Common myeloid progenitor, CD34-positive (primary cell): ENCODE data around the gene MYF5. TPM values are rescaled to one million over a fixed set of nuclear protein-coding genes. Genes with fewer than 3 reads are reported as not detected.
"Not testable (repeated sequence)": the region's sequence is repeated elsewhere in the genome, so short reads cannot be mapped to it uniquely, and the experiment has no call there.

Source experiments
- CTCF ChIA-PET: fragments of 350-600 bp; sonication (Branson Sonifier 250); formaldehyde crosslinking; loops from one replicate; lab custom pipeline; 2021; ENCODE audit warnings: antibody characterized with exemption; lab: Charles Lee
- POLR2A ChIA-PET: fragments of 350-600 bp; sonication (Branson Sonifier 250); formaldehyde crosslinking; loops from one replicate; lab custom pipeline; 2021; ENCODE audit warnings: antibody characterized with exemption; lab: Charles Lee
- DNase-seq, 3 donors: peaks; one replicate each; pipeline versions ENCODE4 v3.0.0 to v3.0.0-alpha.2; 2013
- H3K27ac ChIP-seq, 2 experiments: 1 replicate in 1 of 2; 2 replicates in 1 of 2; pipeline ENCODE4 v1.7.0; 2013; ENCODE audit warnings: inconsistent platforms in 2 of 2, low read length in 2 of 2, mild to moderate bottlenecking in 2 of 2, low read depth in 1 of 2, moderate library complexity in 1 of 2; ENCODE audit not compliant: severe bottlenecking in 2 of 2, insufficient read depth in 1 of 2, poor library complexity in 1 of 2
- H3K27me3 ChIP-seq, 5 experiments: replicated peaks in 2 of 5; 1 replicate in 3 of 5; 2 replicates in 2 of 5; pipeline versions ENCODE4 v1.6.1 to v1.7.0; 2013; ENCODE audit warnings: low read length in 4 of 5, mild to moderate bottlenecking in 2 of 5, moderate library complexity in 2 of 5, inconsistent platforms in 1 of 5; ENCODE audit not compliant: insufficient read depth in 5 of 5, control insufficient read depth in 4 of 5
- H3K36me3 ChIP-seq, 4 experiments: 1 replicate in 2 of 4; 2 replicates in 2 of 4; pipeline versions ENCODE4 v1.6.1 to v1.7.0; 2013; ENCODE audit warnings: low read length in 3 of 4, control low read depth in 1 of 4, mild to moderate bottlenecking in 1 of 4; ENCODE audit not compliant: control insufficient read depth in 4 of 4, insufficient read depth in 4 of 4
- H3K4me1 ChIP-seq, 4 experiments: 1 replicate in 3 of 4; 2 replicates in 1 of 4; pipeline versions ENCODE4 v1.6.1 to v1.7.1; 2013; ENCODE audit warnings: low read length in 3 of 4, mild to moderate bottlenecking in 3 of 4, control low read depth in 1 of 4, inconsistent platforms in 1 of 4, moderate library complexity in 1 of 4; ENCODE audit not compliant: control insufficient read depth in 4 of 4, insufficient read depth in 4 of 4; ENCODE audit errors: control extremely low read depth in 1 of 4
- H3K4me3 ChIP-seq, 7 experiments: 1 replicate in 4 of 7; 2 replicates in 3 of 7; pipeline versions ENCODE4 v1.5.1 to v1.7.0; 2013; ENCODE audit warnings: mild to moderate bottlenecking in 7 of 7, low read length in 6 of 7, moderate library complexity in 6 of 7, inconsistent platforms in 2 of 7, low read depth in 2 of 7, control low read depth in 1 of 7; ENCODE audit not compliant: insufficient read depth in 4 of 7, control insufficient read depth in 1 of 7; ENCODE audit errors: extremely low read depth in 1 of 7
- H3K9me3 ChIP-seq, 5 experiments: 1 replicate in 4 of 5; 2 replicates in 1 of 5; pipeline versions ENCODE4 v1.6.1 to v1.7.1; 2013; ENCODE audit warnings: low read length in 4 of 5, mild to moderate bottlenecking in 2 of 5, inconsistent platforms in 1 of 5, low read depth in 1 of 5, moderate library complexity in 1 of 5; ENCODE audit not compliant: control insufficient read depth in 4 of 5, insufficient read depth in 2 of 5; ENCODE audit errors: control extremely low read depth in 1 of 5
- WGBS: methylation state at CpG from one replicate; pipeline ENCODE4 v1.1.5; 2013; ENCODE audit not compliant: insufficient coverage; 5-methylcytosine and 5-hydroxymethylcytosine counted together
- polyA plus RNA-seq: library from polyadenylated mRNA; unstranded; fragments of 120-200 nt; gene quantifications from one replicate; pipeline ENCODE4 v1.2.1, GENCODE V29; 2013

Gene MYF5
- polyA plus RNA-seq, result not detected

GRCh38 chr12:80716696-80717469 is at the start of gene MYF5:
Gene MYF5 (plus strand): TSS chr12:80716912. CDS start chr12:80717064, 152 bp downstream.
- no peak for DNase-seq
- Histone ChIP-seq H3K27me3 (peaks cover 28 to 75% (median 60%) of the 10 kb centered on the region in 5 experiments), H3K9me3 (peaks cover 0 to 4% (median 2%) of the 10 kb centered on the region in 5 experiments), H3K27ac (no peak within 1 kb of the TSS), H3K4me1 (peaks cover 0 to 3% (median 0%) of the 10 kb centered on the region in 4 experiments), H3K4me3 (no peak within 1 kb of the TSS), H3K36me3 (no peaks in the 10 kb centered on the region)
- POLR2A ChIA-PET, result no interaction called here
- WGBS, result 29% methylated on average over 45 of the region's 45 CpGs
- CTCF ChIA-PET, result no interaction called here

DNA sequence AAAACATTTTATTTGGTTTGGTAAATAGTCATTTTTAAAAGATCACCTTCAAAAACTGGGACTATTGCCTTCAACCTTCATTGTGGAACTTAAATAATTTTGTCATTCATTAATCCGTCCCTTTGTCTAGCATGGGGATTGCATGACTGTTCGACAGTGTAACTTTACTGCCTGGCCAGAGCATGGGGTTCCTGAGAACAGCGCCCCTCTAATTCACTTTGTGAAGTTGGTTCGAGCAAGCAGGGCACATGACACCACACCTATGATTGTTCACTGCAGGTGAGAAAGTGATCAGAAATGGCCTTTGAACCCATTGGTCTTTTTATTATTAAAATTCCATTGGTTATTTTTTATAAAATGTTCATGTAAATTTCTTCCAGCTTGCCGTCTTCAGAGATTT is 46.5 kb upstream of the MYF5 start:
- H3K4me3 ChIP-seq, result no peak overlapping the region
- 69% methylated on average over 3 of the region's 5 CpGs for WGBS
- POLR2A ChIA-PET, result no interaction called here
- no peaks in the 10 kb centered on the region for H3K9me3 ChIP-seq
- no peaks in the 10 kb centered on the region for H3K4me1 ChIP-seq
- no peak for DNase-seq
- CTCF ChIA-PET, result no interaction called here
- H3K36me3 ChIP-seq, result no peaks in the 10 kb centered on the region
- no peak overlapping the region for H3K27ac ChIP-seq
- peaks cover 0 to 4% (median 0%) of the 10 kb centered on the region in 5 experiments for H3K27me3 ChIP-seq

DNA sequence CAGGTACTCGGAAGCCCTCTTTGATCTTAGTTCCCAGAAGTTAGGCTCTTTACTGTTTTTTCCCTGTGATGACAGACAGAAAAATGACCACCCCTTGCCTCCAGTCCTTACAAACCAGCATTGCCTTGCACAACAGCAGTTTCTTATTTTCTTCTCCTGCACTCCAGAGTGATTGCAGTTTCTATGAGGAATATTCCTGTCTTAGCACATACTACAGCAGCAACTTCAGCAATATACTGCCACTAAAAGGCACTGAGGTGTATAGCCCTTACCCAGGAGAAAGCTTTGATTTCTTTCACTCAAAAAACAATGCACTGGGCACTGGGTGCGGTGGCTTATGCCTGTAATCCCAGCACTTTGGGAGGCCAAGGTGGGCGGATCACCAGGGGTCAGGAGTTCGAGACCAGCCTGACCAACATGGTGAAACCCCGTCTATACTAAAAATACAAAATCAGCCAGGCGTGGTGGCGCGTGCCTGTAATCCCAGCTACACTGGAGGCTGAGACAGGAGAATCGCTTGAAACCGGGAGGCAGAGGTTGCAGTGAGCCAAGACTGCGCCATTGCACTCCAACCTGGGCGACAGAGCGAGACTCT is 40.6 kb upstream of the MYF5 start:
- DNase-seq, H3K4me1 ChIP-seq, H3K4me3 ChIP-seq, H3K27ac ChIP-seq, POLR2A ChIA-PET, CTCF ChIA-PET, H3K27me3 ChIP-seq, H3K36me3 ChIP-seq, H3K9me3 ChIP-seq: not testable (repeated sequence)
- 99% methylated on average over 10 of the region's 13 CpGs for WGBS

GRCh38 chr12:80676856-80677255 is 39.9 kb upstream of the MYF5 start:
- Histone ChIP-seq H3K4me3 (no peak overlapping the region), H3K36me3 (no peaks in the 10 kb centered on the region), H3K27me3 (peaks cover 0 to 4% (median 0%) of the 10 kb centered on the region in 5 experiments), H3K9me3 (no peaks in the 10 kb centered on the region), H3K27ac (no peak overlapping the region), H3K4me1 (no peaks in the 10 kb centered on the region)
- DNase-seq, result no peak
- POLR2A ChIA-PET, result no interaction called here
- CTCF ChIA-PET, result no interaction called here
- 100% methylated on average over 1 of the region's 1 CpG for WGBS

DNA sequence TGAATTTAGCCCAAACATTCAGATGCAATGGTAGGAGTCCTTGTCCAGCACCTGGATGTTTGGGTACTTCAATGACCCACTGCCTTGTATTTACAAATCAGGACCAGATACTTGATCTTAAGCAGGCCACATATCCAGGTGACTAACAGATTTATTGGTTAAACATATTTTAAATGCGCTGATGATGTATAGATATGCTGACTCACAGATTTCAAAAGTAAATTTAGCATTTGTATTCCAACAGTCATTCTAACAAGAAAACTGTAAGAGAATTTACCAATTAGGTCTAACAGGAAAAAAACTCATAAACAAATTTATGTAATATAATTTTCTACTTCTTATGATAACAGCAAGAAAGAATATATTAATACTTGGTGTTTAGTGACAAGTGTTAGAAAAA is 38.7 kb upstream of the MYF5 start:
- ChIA-PET CTCF (no interaction called here), POLR2A (no interaction called here)
- H3K27me3 ChIP-seq, result peaks cover 0 to 4% (median 0%) of the 10 kb centered on the region in 5 experiments
- WGBS, result no CpG with 5 or more reads among the region's 1 CpG
- H3K36me3 ChIP-seq, result no peaks in the 10 kb centered on the region
- H3K9me3 ChIP-seq, result no peaks in the 10 kb centered on the region
- H3K27ac ChIP-seq, result no peak overlapping the region
- no peaks in the 10 kb centered on the region for H3K4me1 ChIP-seq
- no peak for DNase-seq
- no peak overlapping the region for H3K4me3 ChIP-seq

DNA sequence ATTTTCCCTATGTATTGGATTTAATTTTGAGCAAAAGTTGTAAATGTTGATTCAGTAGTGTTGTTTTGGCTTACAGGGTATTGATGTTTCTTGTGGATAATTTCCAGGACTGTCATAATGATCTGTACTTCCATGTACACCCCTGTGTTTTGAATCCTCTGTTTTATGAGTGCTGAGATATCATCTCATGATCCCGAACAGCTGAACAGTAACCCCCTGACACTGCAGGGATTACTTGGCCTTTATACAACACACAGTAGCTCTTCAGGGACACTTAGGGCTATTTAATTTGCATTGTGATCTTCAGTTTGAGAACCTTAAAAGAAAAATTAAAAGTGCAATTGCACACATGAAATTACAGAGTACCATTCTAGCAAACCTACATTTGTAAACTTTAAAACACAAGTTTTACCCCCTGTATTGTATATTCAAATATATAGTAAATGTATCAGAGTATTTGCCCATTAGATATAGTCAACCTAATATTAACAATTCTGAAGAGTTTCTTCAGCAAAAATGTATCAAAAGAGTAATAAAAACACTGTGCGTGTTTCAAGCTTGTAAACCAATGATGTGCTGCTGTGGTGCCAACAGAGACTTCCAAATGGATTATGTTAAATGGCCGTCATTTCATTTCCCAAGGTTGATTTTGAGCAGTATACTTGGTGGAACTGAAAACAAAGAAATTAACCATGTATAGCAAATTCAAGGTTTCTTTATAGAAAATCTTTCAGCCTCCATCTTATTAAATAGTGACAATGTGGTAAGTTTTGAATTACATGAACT is 37.2 kb upstream of the MYF5 start:
- CTCF ChIA-PET, result no interaction called here
- Histone ChIP-seq H3K4me3 (no peak overlapping the region), H3K36me3 (no peaks in the 10 kb centered on the region), H3K4me1 (no peaks in the 10 kb centered on the region), H3K27ac (no peak overlapping the region), H3K9me3 (no peaks in the 10 kb centered on the region), H3K27me3 (no peaks in the 10 kb centered on the region)
- no peak for DNase-seq
- whole genome bisulfite sequencing, result 100% methylated on average over 1 of the region's 3 CpGs
- POLR2A ChIA-PET, result no interaction called here

GRCh38 chr12:80681287-80681686 is 35.4 kb upstream of the MYF5 start:
- ChIA-PET POLR2A (no interaction called here), CTCF (no interaction called here)
- Histone ChIP-seq H3K27me3 (no peaks in the 10 kb centered on the region), H3K9me3 (no peaks in the 10 kb centered on the region), H3K4me3 (no peak overlapping the region), H3K4me1 (no peaks in the 10 kb centered on the region), H3K36me3 (no peaks in the 10 kb centered on the region), H3K27ac (no peak overlapping the region)
- WGBS, result no CpG with 5 or more reads among the region's 2 CpGs
- no peak for DNase-seq
